Right cardiac atrium (tissue), 5 donors: ENCODE measurements around the gene MINDY1. TPM values are rescaled to one million over a fixed set of nuclear protein-coding genes. Genes with fewer than 3 reads are reported as not detected.

ENCODE experiments used
- ATAC-seq, 2 donors: fragments of 200-7000 bp; cut with Tn5 transposase; one replicate each; pipeline versions ENCODE4 v1.8.0 to v1.9.1; 2020; ENCODE audit warnings: moderate library complexity in 2 of 2, mild to moderate bottlenecking in 1 of 2
- DNase-seq, 3 donors: peaks; one replicate each; pipeline ENCODE4 v3.0.0-alpha.2; 2020
- H3K27ac ChIP-seq: one replicate; pipeline ENCODE4 v1.5.1; 2013; ENCODE audit warnings: mild to moderate bottlenecking, low read length, control low read depth, moderate library complexity
- H3K27me3 ChIP-seq: one replicate; pipeline ENCODE4 v1.6.1; 2013; ENCODE audit not compliant: control insufficient read depth, insufficient read depth
- H3K4me1 ChIP-seq: one replicate; pipeline ENCODE4 v1.6.1; 2013; ENCODE audit warnings: low read length; ENCODE audit not compliant: control insufficient read depth, insufficient read depth
- H3K4me3 ChIP-seq: one replicate; pipeline ENCODE4 v1.5.1; 2013; ENCODE audit warnings: low read length, control low read depth
- H3K9me3 ChIP-seq: one replicate; pipeline ENCODE4 v1.6.1; 2013; ENCODE audit warnings: low read length; ENCODE audit not compliant: control insufficient read depth
- WGBS: extraction: QIAGEN DNeasy Blood & Tissue Kit; methylation state at CpG from one replicate; pipeline ENCODE4 v1.1.7; 2013; 5-methylcytosine and 5-hydroxymethylcytosine counted together
- intact Hi-C, 4 donors: fragments of 100-400 bp; cut with DNase I; formaldehyde crosslinking; loops; one replicate each; pipeline versions ENCODE4 v1.11.0 to v1.14.0; 2022 to 2023
- polyA plus RNA-seq: library from polyadenylated mRNA; stranded (reverse); fragments of 200-250 nt; gene quantifications from one replicate; pipeline ENCODE4 v1.2.3, GENCODE V29; 2013
- total RNA-seq, 4 donors: library from RNA; stranded (reverse); fragmentation: NEBNext Ultra II Directional; extraction: Animal tissue kit (Norgen Biotek cat#: 25700); gene quantifications; one replicate each; pipeline ENCODE4 v1.2.1, GENCODE V29; 2021
- donor health status: healthy with polysubstance abuse.
- donor health status: DM: no; HTN: yes; CAD: no.
- donor health status: DM: no; HTN: no; CAD: no.
- donor health status: DM: no; HTN: yes; CAD: no; lungs with severe emphysema.
- donor health status: DM: yes; HTN: yes; CAD: no.

The MINDY1 gene
- total and polyA plus RNA-seq, 5 donors = 34.9 to 86.4 (median 49.1) TPM

- Histone ChIP-seq H3K4me1 (no peaks in the 10 kb centered on the region), H3K27me3 (no peaks in the 10 kb centered on the region), H3K27ac (no peak overlapping the region), H3K9me3 (no peaks in the 10 kb centered on the region), H3K4me3 (no peak overlapping the region)
- DNase-seq = no peak
- ATAC-seq = no peak
- intact Hi-C loops = loop anchor here in 1 of 4 donors (2.0 kb wide), 1 partner anchor 21 kb away; no protein-coding TSS in a partner anchor
- WGBS = 90% methylated on average over 10 of the region's 10 CpGs
Observed at GRCh38 chr1:150963321-150964163, 43.2 kb downstream of the MINDY1 start.

DNA sequence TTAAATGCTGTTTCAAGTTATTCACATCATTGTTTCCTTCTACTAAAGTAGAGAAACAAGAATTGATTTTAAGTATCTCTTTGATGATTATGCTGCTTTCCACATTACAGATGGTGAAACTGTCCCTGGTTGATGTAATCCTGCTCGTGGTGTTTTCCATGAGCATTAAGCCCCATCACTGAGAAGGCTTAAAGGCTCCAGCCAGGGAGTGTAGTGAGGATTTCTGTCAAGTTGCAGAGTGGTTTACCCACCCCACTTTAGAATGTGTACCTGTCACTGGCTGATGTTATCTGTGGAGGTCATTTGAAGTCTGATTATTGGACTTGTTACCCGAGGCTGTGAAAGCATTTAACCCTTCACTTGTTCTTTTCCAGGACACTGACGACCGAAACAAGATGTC, 44.9 kb downstream of the MINDY1 start:
- Histone ChIP-seq H3K4me1 (no peaks in the 10 kb centered on the region), H3K9me3 (no peaks in the 10 kb centered on the region), H3K27me3 (no peaks in the 10 kb centered on the region), H3K4me3 (no peak overlapping the region), H3K27ac (no peak overlapping the region)
- DNase-seq (no peak), ATAC-seq (no peak)
- WGBS = 66% methylated on average over 4 of the region's 4 CpGs
- intact Hi-C loops = no loop called here

DNA sequence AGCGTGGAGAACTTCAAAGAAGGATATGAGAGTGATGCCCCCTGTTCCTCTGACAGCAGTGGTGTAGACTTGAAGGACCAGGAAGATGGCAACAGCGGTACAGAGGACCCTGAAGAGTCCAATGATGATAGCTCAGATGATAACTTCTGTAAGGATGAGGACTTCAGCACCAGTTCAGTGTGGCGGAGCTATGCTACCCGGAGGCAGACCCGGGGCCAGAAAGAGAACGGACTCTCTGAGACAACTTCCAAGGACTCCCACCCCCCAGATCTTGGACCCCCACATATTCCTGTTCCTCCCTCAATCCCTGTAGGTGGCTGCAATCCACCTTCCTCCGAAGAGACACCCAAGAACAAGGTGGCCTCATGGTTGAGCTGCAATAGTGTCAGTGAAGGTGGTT, 46.1 kb downstream of the MINDY1 start:
- WGBS = 96% methylated on average over 7 of the region's 7 CpGs
- no peak for DNase-seq
- intact Hi-C loops = no loop called here

DNA sequence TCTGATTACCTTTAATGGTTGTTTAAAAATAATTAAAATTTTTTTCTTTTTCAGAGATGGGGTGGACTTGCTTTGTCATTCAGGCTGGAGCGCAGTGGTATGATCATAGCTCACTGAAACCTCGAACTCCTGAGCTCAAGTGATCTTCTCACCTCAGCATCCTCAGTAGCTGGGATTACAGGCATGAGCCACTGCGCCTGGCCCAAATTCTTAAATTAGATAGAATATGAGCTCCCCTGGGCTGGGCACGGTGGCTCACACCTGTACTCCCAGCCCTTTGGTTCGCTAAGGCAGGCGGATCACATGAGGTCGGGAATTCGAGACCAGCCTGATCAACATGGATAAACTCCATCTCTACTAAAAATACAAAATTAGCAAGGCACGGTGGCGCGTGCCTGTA, 49.0 kb downstream of the MINDY1 start:
- Histone ChIP-seq H3K27me3 (no peaks in the 10 kb centered on the region), H3K27ac (no peak overlapping the region), H3K4me1 (no peaks in the 10 kb centered on the region), H3K4me3 (no peak overlapping the region), H3K9me3 (no peaks in the 10 kb centered on the region)
- intact Hi-C loops = no loop called here
- WGBS = 97% methylated on average over 11 of the region's 11 CpGs
- DNase-seq (no peak), ATAC-seq (no peak)

More for the DNA sequence above, 46.1 kb downstream of the MINDY1 start:
- no peak for ATAC-seq
- Histone ChIP-seq H3K9me3 (no peaks in the 10 kb centered on the region), H3K4me1 (no peaks in the 10 kb centered on the region), H3K27ac (no peak overlapping the region), H3K4me3 (no peak overlapping the region), H3K27me3 (no peaks in the 10 kb centered on the region)

- H3K27me3 ChIP-seq = no peaks in the 10 kb centered on the region
- H3K4me3 ChIP-seq = no peak overlapping the region
- intact Hi-C loops = no loop called here
- H3K27ac ChIP-seq = no peak overlapping the region
- H3K9me3 ChIP-seq = no peaks in the 10 kb centered on the region
- no peak for DNase-seq
- no peaks in the 10 kb centered on the region for H3K4me1 ChIP-seq
- no peak for ATAC-seq
Observed at GRCh38 chr1:150955280-150955679, 51.4 kb downstream of the MINDY1 start.

DNA sequence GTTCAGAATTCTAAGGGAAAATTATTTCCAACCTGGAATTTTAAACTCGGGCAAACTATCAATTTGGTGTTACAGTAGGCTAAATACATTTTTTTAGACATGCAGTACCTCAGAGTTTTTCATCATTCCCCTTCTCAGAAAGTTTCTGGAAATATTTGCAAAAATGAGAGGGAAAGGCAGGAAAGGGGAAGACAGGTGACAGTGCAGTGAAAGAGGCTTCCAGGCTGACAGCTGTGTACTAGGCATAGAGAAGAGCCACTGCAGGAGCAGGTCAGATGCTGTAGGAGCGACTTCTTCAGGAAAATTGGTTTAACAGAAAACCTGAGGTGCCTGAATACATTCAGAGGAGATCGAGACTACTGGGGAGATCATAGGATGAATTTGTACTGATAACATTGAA, 52.0 kb downstream of the MINDY1 start:
- Histone ChIP-seq H3K4me1 (no peaks in the 10 kb centered on the region), H3K9me3 (no peaks in the 10 kb centered on the region), H3K4me3 (no peak overlapping the region), H3K27ac (no peak overlapping the region), H3K27me3 (no peaks in the 10 kb centered on the region)
- WGBS = 92% methylated on average over 3 of the region's 3 CpGs
- ATAC-seq (no peak), DNase-seq (no peak)
- intact Hi-C loops = no loop called here

Other genes with a start within 250 kb of the MINDY1 start
- gene CTSS, start 241.1 kb downstream of the MINDY1 start, total RNA-seq = 10 to 100 TPM; 34.8 to 64.7 (median 52.5) TPM
- gene CTSS, start 241.1 kb downstream of the MINDY1 start, polyA plus RNA-seq = 8.7 TPM
- 10 to 100 TPM; 13.6 to 22.2 (median 16.1) TPM for gene CTSK, start 198.6 kb downstream of the MINDY1 start, total RNA-seq
- gene CTSK, start 198.6 kb downstream of the MINDY1 start, polyA plus RNA-seq = 13.5 TPM
- 10 to 100 TPM; 35.6 to 38.9 (median 37.6) TPM for gene ARNT, start 130.3 kb downstream of the MINDY1 start, total RNA-seq
- gene ARNT, start 130.3 kb downstream of the MINDY1 start, polyA plus RNA-seq = 15.0 TPM
- gene CTXND2, start 119.8 kb downstream of the MINDY1 start, total RNA-seq = not detected
- not detected for gene CTXND2, start 119.8 kb downstream of the MINDY1 start, polyA plus RNA-seq
- gene SETDB1, start 80.5 kb downstream of the MINDY1 start, total RNA-seq = 10 to 100 TPM; 17.4 to 23.8 (median 20.3) TPM
- 12.5 TPM for gene SETDB1, start 80.5 kb downstream of the MINDY1 start, polyA plus RNA-seq
- 100 to 1,000 TPM in 1 of 4 donors, 10 to 100 TPM in 3; 89.3 to 110 (median 93.5) TPM for gene CERS2, start 32.1 kb downstream of the MINDY1 start, total RNA-seq
- gene CERS2, start 32.1 kb downstream of the MINDY1 start, polyA plus RNA-seq = 77.3 TPM
- under 1 TPM in 1 of 4 donors, not detected in 3; 0.21 TPM for gene ANXA9, start 24.6 kb downstream of the MINDY1 start, total RNA-seq
- gene ANXA9, start 24.6 kb downstream of the MINDY1 start, polyA plus RNA-seq = 0.23 TPM
- 10 to 100 TPM; 45.8 to 66.0 (median 49.8) TPM for gene PRUNE1, start 1.5 kb upstream of the MINDY1 start, total RNA-seq
- 39.3 TPM for gene PRUNE1, start 1.5 kb upstream of the MINDY1 start, polyA plus RNA-seq
- gene BNIPL, start 29.7 kb upstream of the MINDY1 start, total RNA-seq = under 1 TPM; 0.23 to 0.71 (median 0.50) TPM
- 0.41 TPM for gene BNIPL, start 29.7 kb upstream of the MINDY1 start, polyA plus RNA-seq
- 10 to 100 TPM in 1 of 4 donors, 1 to 10 TPM in 3; 5.8 to 12.4 (median 7.4) TPM for gene C1orf56, start 40.8 kb upstream of the MINDY1 start, total RNA-seq
- 9.5 TPM for gene C1orf56, start 40.8 kb upstream of the MINDY1 start, polyA plus RNA-seq
- gene CDC42SE1, start 52.7 kb upstream of the MINDY1 start, total RNA-seq = 10 to 100 TPM; 34.7 to 53.6 (median 36.6) TPM
- gene CDC42SE1, start 52.7 kb upstream of the MINDY1 start, polyA plus RNA-seq = 27.9 TPM
- 1 to 10 TPM; 1.7 to 9.7 (median 8.7) TPM for gene MLLT11, start 53.5 kb upstream of the MINDY1 start, total RNA-seq
- 10.1 TPM for gene MLLT11, start 53.5 kb upstream of the MINDY1 start, polyA plus RNA-seq
- 10 to 100 TPM; 15.6 to 20.3 (median 18.4) TPM for gene GABPB2, start 63.9 kb upstream of the MINDY1 start, total RNA-seq
- gene GABPB2, start 63.9 kb upstream of the MINDY1 start, polyA plus RNA-seq = 9.8 TPM
- gene SEMA6C, start 139.7 kb upstream of the MINDY1 start, total RNA-seq = 10 to 100 TPM; 23.7 to 70.5 (median 53.3) TPM
- gene SEMA6C, start 139.7 kb upstream of the MINDY1 start, polyA plus RNA-seq = 58.3 TPM
- 1 to 10 TPM; 1.8 to 3.7 (median 2.3) TPM for gene TNFAIP8L2, start 149.7 kb upstream of the MINDY1 start, total RNA-seq
- gene TNFAIP8L2, start 149.7 kb upstream of the MINDY1 start, polyA plus RNA-seq = 2.1 TPM
- 10 to 100 TPM in 3 of 4 donors, 1 to 10 TPM in 1; 8.5 to 16.5 (median 15.6) TPM for gene LYSMD1, start 159.0 kb upstream of the MINDY1 start, total RNA-seq
- 9.9 TPM for gene LYSMD1, start 159.0 kb upstream of the MINDY1 start, polyA plus RNA-seq
- gene SCNM1, start 159.2 kb upstream of the MINDY1 start, total RNA-seq = 10 to 100 TPM; 18.3 to 25.6 (median 21.5) TPM
- gene SCNM1, start 159.2 kb upstream of the MINDY1 start, polyA plus RNA-seq = 23.7 TPM
- not detected for gene TMOD4, start 169.1 kb upstream of the MINDY1 start, total RNA-seq
- gene TMOD4, start 169.1 kb upstream of the MINDY1 start, polyA plus RNA-seq = 0.20 TPM
- 10 to 100 TPM; 40.0 to 52.3 (median 41.7) TPM for gene VPS72, start 183.3 kb upstream of the MINDY1 start, total RNA-seq
- gene VPS72, start 183.3 kb upstream of the MINDY1 start, polyA plus RNA-seq = 37.3 TPM
- 10 to 100 TPM; 33.7 to 50.7 (median 38.2) TPM for gene PIP5K1A, start 191.7 kb upstream of the MINDY1 start, total RNA-seq
- gene PIP5K1A, start 191.7 kb upstream of the MINDY1 start, polyA plus RNA-seq = 20.4 TPM
- 100 to 1,000 TPM; 134 to 163 (median 144) TPM for gene PSMD4, start 247.8 kb upstream of the MINDY1 start, total RNA-seq
- 152 TPM for gene PSMD4, start 247.8 kb upstream of the MINDY1 start, polyA plus RNA-seq